Measurements from ENCODE around the gene TMEM145. TPM values are rescaled to one million over a fixed set of nuclear protein-coding genes. Genes with fewer than 3 reads are reported as not detected.

The TMEM145 gene
- total and polyA plus RNA-seq, 10 of the 15 experiments (the other 5 are each of a cell fraction or from before 2014, with no cell fraction given): 0.04 to 0.97 (median 0.16) TPM; not detected in 4

- ChIA-PET POLR2A (no interaction called here), CTCF (no interaction called here), SMC1A (ENCODE audit: uncharacterized antibody, unreplicated experiment) (interaction anchor here (0.8 kb wide), 1 partner anchor 9 kb away, joined by 3 read pairs; no protein-coding TSS in a partner anchor), RAD21 (ENCODE audit: unreplicated experiment) (no interaction called here)
- Histone ChIP-seq H3K27me3 (replicated peaks in 1 of 2; ENCODE audit: control insufficient read depth in 2 of 2, insufficient read depth in 2 of 2, low read length in 1 of 2) (no peaks in the 10 kb centered on the region), H3K9me3 (replicated peaks; ENCODE audit: control insufficient read depth, insufficient read depth, low read length) (no peaks in the 10 kb centered on the region), H3K4me3 (no peak overlapping the region), H3K4me2 (ENCODE audit: control insufficient read depth, insufficient read depth) (no peak overlapping the region), H3K9ac (ENCODE audit: control insufficient read depth, insufficient read depth, low read length) (no peak overlapping the region), H3K27ac (ENCODE audit: control insufficient read depth, insufficient read depth) (no peak overlapping the region), H2AFZ (ENCODE audit: control insufficient read depth, low read depth, low read length) (no peak overlapping the region), H3K36me3 (ENCODE audit: control insufficient read depth in 2 of 2, insufficient read depth in 2 of 2, low read length in 1 of 2) (no peaks in the 10 kb centered on the region; a peak in 3 of 4 replicates), H4K20me1 (ENCODE audit: control insufficient read depth, insufficient read depth) (no peaks in the 10 kb centered on the region), H3K4me1 (ENCODE audit: control insufficient read depth, insufficient read depth, low read length) (no peaks in the 10 kb centered on the region), H3K79me2 (ENCODE audit: control insufficient read depth, insufficient read depth, low read length) (no peaks in the 10 kb centered on the region)
- DNase-seq (ENCODE audit: low read depth, low spot score): no peak
- no peak for ATAC-seq
- 69% methylated on average over 6 of the region's 6 CpGs for WGBS (ENCODE audit: insufficient coverage, insufficient replicate concordance, low lambda C conversion rate, missing lambda C conversion rate)
- no peak for FAIRE-seq
- no TSS peak for BruUV-seq (replicated peaks)
- in situ Hi-C loops (cut with MboI) (no loop called here), intact Hi-C loops (cut with micrococcal nuclease; ENCODE audit: unreplicated experiment) (no loop called here)
- TF ChIP-seq ZNF274 (IDR thresholded peaks at IDR 0.05; ENCODE audit: insufficient read depth, insufficient read length) (no peak), RELA (IDR thresholded peaks at IDR 0.05; ENCODE audit: borderline replicate concordance, partially characterized antibody) (no peak), IRF5 (IDR thresholded peaks at IDR 0.05; ENCODE audit: borderline replicate concordance) (no peak)
These were observed 32.2 kb downstream of the TMEM145 start for GRCh38 chr19:42345191-42345812.

GRCh38 chr19:42348211-42348610, 35.1 kb downstream of the TMEM145 start:
- ChIA-PET POLR2A (no interaction called here), SMC1A (ENCODE audit: uncharacterized antibody, unreplicated experiment) (no interaction called here), CTCF (no interaction called here), RAD21 (ENCODE audit: unreplicated experiment) (no interaction called here)
- Histone ChIP-seq H3K36me3 (ENCODE audit: control insufficient read depth in 2 of 2, insufficient read depth in 2 of 2, low read length in 1 of 2) (no peaks in the 10 kb centered on the region; a peak in 2 of 4 replicates), H3K27me3 (replicated peaks in 1 of 2; ENCODE audit: control insufficient read depth in 2 of 2, insufficient read depth in 2 of 2, low read length in 1 of 2) (no peaks in the 10 kb centered on the region), H3K4me2 (ENCODE audit: control insufficient read depth, insufficient read depth) (no peak overlapping the region), H2AFZ (ENCODE audit: control insufficient read depth, low read depth, low read length) (no peak overlapping the region), H3K4me3 (no peak overlapping the region), H4K20me1 (ENCODE audit: control insufficient read depth, insufficient read depth) (no peaks in the 10 kb centered on the region), H3K79me2 (ENCODE audit: control insufficient read depth, insufficient read depth, low read length) (no peaks in the 10 kb centered on the region), H3K27ac (ENCODE audit: control insufficient read depth, insufficient read depth) (no peak overlapping the region), H3K9me3 (replicated peaks; ENCODE audit: control insufficient read depth, insufficient read depth, low read length) (no peaks in the 10 kb centered on the region), H3K9ac (ENCODE audit: control insufficient read depth, insufficient read depth, low read length) (no peak overlapping the region), H3K4me1 (ENCODE audit: control insufficient read depth, insufficient read depth, low read length) (no peaks in the 10 kb centered on the region)
- FAIRE-seq (no peak), DNase-seq (ENCODE audit: low read depth, low spot score) (no peak), ATAC-seq (no peak)
- intact Hi-C loops (cut with micrococcal nuclease; ENCODE audit: unreplicated experiment) (no loop called here), in situ Hi-C loops (cut with MboI) (no loop called here)
- no TSS peak for BruUV-seq (replicated peaks)
- 95% methylated on average over 14 of the region's 14 CpGs for WGBS (ENCODE audit: insufficient coverage, insufficient replicate concordance, low lambda C conversion rate, missing lambda C conversion rate)
- TF ChIP-seq MTA3 (IDR thresholded peaks at IDR 0.05; ENCODE audit: borderline replicate concordance, low read length) (no peak), MAX (IDR thresholded peaks at IDR 0.05; ENCODE audit: low read depth, low read length) (no peak), SIN3A (IDR thresholded peaks at IDR 0.05; ENCODE audit: low read depth, low read length) (no peak), ZZZ3 (IDR thresholded peaks at IDR 0.05; ENCODE audit: control insufficient read depth, insufficient read length, low read depth) (no peak), SREBF1 (IDR thresholded peaks at IDR 0.05; ENCODE audit: low read length) (no peak), CEBPB (IDR thresholded peaks at IDR 0.05; ENCODE audit: borderline replicate concordance in 1 of 2, low read depth in 2 of 2, low read length in 2 of 2) (no peak), WRNIP1 (IDR thresholded peaks at IDR 0.05; ENCODE audit: borderline replicate concordance, low read depth, low read length) (no peak), CBFB (IDR thresholded peaks at IDR 0.05; ENCODE audit: low read depth) (no peak), IRF3 (IDR thresholded peaks at IDR 0.05) (no peak), BCL11A (IDR thresholded peaks at IDR 0.05; ENCODE audit: low read depth, low read length) (no peak)

Measured in GM12878 (cell line).